ENCODE measurements around the gene KCNJ3.
"Not testable (repeated sequence)": the region's sequence is repeated elsewhere in the genome, so short reads cannot be mapped to it uniquely, and the experiment has no call there.

KCNJ3 gene

GRCh38 chr2:154846842-154847241, 148.3 kb downstream of the KCNJ3 start:
- DNase-seq (ENCODE audit: low read depth in 2 of 2) = no peak

- DNase-seq (ENCODE audit: low read depth in 2 of 2) = no peak
Observed at GRCh38 chr2:154849482-154849881, 151.0 kb downstream of the KCNJ3 start.

- DNase-seq (ENCODE audit: low read depth in 2 of 2) = no peak
Observed at GRCh38 chr2:154850532-154850931, 152.0 kb downstream of the KCNJ3 start.

- DNase-seq (ENCODE audit: low read depth in 2 of 2) = no peak
Observed at GRCh38 chr2:154855138-154855537, 156.6 kb downstream of the KCNJ3 start.

GRCh38 chr2:154867151-154867550, 168.7 kb downstream of the KCNJ3 start:
- not testable (repeated sequence) for DNase-seq (ENCODE audit: low read depth in 2 of 2)

GRCh38 chr2:154875999-154876398, 177.5 kb downstream of the KCNJ3 start:
- DNase-seq (ENCODE audit: low read depth in 2 of 2) = no peak

GRCh38 chr2:154882725-154883124, 184.2 kb downstream of the KCNJ3 start:
- no peak for DNase-seq (ENCODE audit: low read depth in 2 of 2)

GRCh38 chr2:154886316-154886715, 187.8 kb downstream of the KCNJ3 start:
- DNase-seq (ENCODE audit: low read depth in 2 of 2) = no peak

GRCh38 chr2:154898269-154898668, 199.8 kb downstream of the KCNJ3 start:
- no peak for DNase-seq (ENCODE audit: low read depth in 2 of 2)

- DNase-seq (ENCODE audit: low read depth in 2 of 2) = no peak
Observed at GRCh38 chr2:154901063-154901462, 202.6 kb downstream of the KCNJ3 start.
